PC-9 (cell line): ENCODE measurements around the gene LRRC7. TPM values are rescaled to one million over a fixed set of nuclear protein-coding genes. Genes with fewer than 3 reads are reported as not detected.

ENCODE experiments used
- BruUV-seq: library from RNA; stranded (reverse); fragments of 400-500 nt; replicated peaks from 2 replicates; lab custom pipeline; 2021; lab: Mats Ljungman, UMichigan
- CTCF ChIA-PET: fragments of 300-600 bp; sonication (Branson Sonifier 250); formaldehyde crosslinking; loops from one replicate; lab custom pipeline; 2022; ENCODE audit warnings: antibody characterized with exemption; lab: Charles Lee
- POLR2A ChIA-PET: fragments of 300-600 bp; sonication (Branson Sonifier 250); formaldehyde crosslinking; loops from one replicate; lab custom pipeline; 2022; ENCODE audit warnings: antibody characterized with exemption; ENCODE audit not compliant: unreplicated experiment; lab: Charles Lee
- DNase-seq, 2 experiments: peaks; one replicate each; pipeline versions ENCODE4 v3.0.0 to v3.0.0-alpha.2; 2015 to 2022; ENCODE audit warnings: mixed read lengths in 1 of 2
- H2AFZ ChIP-seq: fragments of 200-600 bp; sonication (generic); 2 replicates; pipeline ENCODE4 v1.8.1; 2017; ENCODE audit warnings: antibody characterized with exemption
- H3F3A ChIP-seq: fragments of 200-600 bp; sonication (generic); 2 replicates; pipeline ENCODE4 v1.8.1; 2017; ENCODE audit warnings: antibody characterized with exemption, mild to moderate bottlenecking, low read depth; ENCODE audit not compliant: insufficient read depth
- H3K27ac ChIP-seq: fragments of 200-600 bp; sonication (generic); 2 replicates; pipeline ENCODE4 v1.6.1; 2016; ENCODE audit warnings: mixed run types
- H3K27me3 ChIP-seq: fragments of 200-600 bp; sonication (generic); 2 replicates; pipeline ENCODE4 v1.6.1; 2016; ENCODE audit warnings: low read depth, mixed run types; ENCODE audit not compliant: insufficient read depth
- H3K36me3 ChIP-seq: fragments of 200-600 bp; sonication (generic); 2 replicates; pipeline ENCODE4 v1.6.1; 2016; ENCODE audit warnings: low read depth, mixed run types
- H3K4me1 ChIP-seq: fragments of 200-600 bp; sonication (generic); replicated peaks from 2 replicates; pipeline ENCODE4 v1.6.1; 2016; ENCODE audit warnings: mixed run types; ENCODE audit not compliant: insufficient read depth
- H3K4me2 ChIP-seq: fragments of 200-600 bp; sonication (generic); 2 replicates; pipeline ENCODE4 v1.6.1; 2017; ENCODE audit warnings: mixed run types
- H3K4me3 ChIP-seq: fragments of 200-600 bp; sonication (generic); 2 replicates; pipeline ENCODE4 v1.6.1; 2016; ENCODE audit warnings: mixed run types
- H3K79me2 ChIP-seq: fragments of 200-600 bp; sonication (generic); 2 replicates; pipeline ENCODE4 v1.6.1; 2017; ENCODE audit warnings: low read depth, mixed run types
- H3K9me2 ChIP-seq: fragments of 200-600 bp; sonication (generic); 2 replicates; pipeline ENCODE4 v1.8.1; 2017; ENCODE audit warnings: mild to moderate bottlenecking; ENCODE audit not compliant: insufficient read depth
- H3K9me3 ChIP-seq: fragments of 200-600 bp; sonication (generic); 2 replicates; pipeline ENCODE4 v1.8.1; 2016; ENCODE audit warnings: low read depth; ENCODE audit not compliant: insufficient read depth
- H4K20me1 ChIP-seq: fragments of 200-600 bp; sonication (generic); 2 replicates; pipeline ENCODE4 v1.8.1; 2017; ENCODE audit not compliant: insufficient read depth
- CTCF ChIP-seq: fragments of 200-600 bp; sonication (generic); conservative IDR thresholded peaks from 2 replicates; pipeline ENCODE4 v1.6.1; 2017; ENCODE audit warnings: mixed run types, antibody characterized with exemption, mild to moderate bottlenecking, moderate library complexity
- EZH2 ChIP-seq: fragments of 200-600 bp; sonication (generic); IDR thresholded peaks from 2 replicates; pipeline ENCODE4 v1.8.0; 2017; ENCODE audit warnings: antibody characterized with exemption, low read depth
- intact Hi-C: fragments of 100-400 bp; cut with micrococcal nuclease; formaldehyde crosslinking; loops from one replicate; pipeline ENCODE4 v1.10.0; 2022; ENCODE audit not compliant: unreplicated experiment
- total RNA-seq: library from RNA; stranded (reverse); gene quantifications from 2 replicates; pipeline ENCODE4 v1.2.3, GENCODE V29; 2021

Gene LRRC7
- total RNA-seq, 1 experiment from 2014 or later, result not detected

- Histone ChIP-seq H3K36me3 (no peaks in the 10 kb centered on the region), H4K20me1 (no peaks in the 10 kb centered on the region), H3K79me2 (no peaks in the 10 kb centered on the region), H2AFZ (no peak overlapping the region), H3K27ac (no peak overlapping the region), H3K27me3 (no peaks in the 10 kb centered on the region), H3K4me1 (no peaks in the 10 kb centered on the region; the same call in 1 of the 2 replicates), H3K4me3 (no peak overlapping the region), H3F3A (no peaks in the 10 kb centered on the region), H3K9me2 (no peaks in the 10 kb centered on the region), H3K4me2 (no peak overlapping the region), H3K9me3 (no peaks in the 10 kb centered on the region)
- TF ChIP-seq EZH2, result no peak
- no peak for TF ChIP-seq CTCF
- CTCF ChIA-PET, result no interaction called here
- BruUV-seq, result no TSS peak
- intact Hi-C loops, result no loop called here
- DNase-seq, result peak in 1 of 2 experiments; percentile 3
- POLR2A ChIA-PET, result no interaction called here
These were observed 361.8 kb downstream of the LRRC7 start for GRCh38 chr1:69929308-69930057.

- H3K4me2 ChIP-seq, result no peak overlapping the region
- BruUV-seq, result no TSS peak
- no peaks in the 10 kb centered on the region for H4K20me1 ChIP-seq
- H3K4me3 ChIP-seq, result no peak overlapping the region
- no peak overlapping the region for H2AFZ ChIP-seq
- H3K9me3 ChIP-seq, result no peaks in the 10 kb centered on the region
- H3K27ac ChIP-seq, result no peak overlapping the region
- no peaks in the 10 kb centered on the region for H3F3A ChIP-seq
- TF ChIP-seq EZH2 (no peak), CTCF (no peak)
- intact Hi-C loops, result no loop called here
- H3K9me2 ChIP-seq, result no peaks in the 10 kb centered on the region
- DNase-seq, result no peak
- no peaks in the 10 kb centered on the region for H3K36me3 ChIP-seq
- no peaks in the 10 kb centered on the region for H3K79me2 ChIP-seq
- H3K4me1 ChIP-seq, result no peaks in the 10 kb centered on the region; the same call in 1 of the 2 replicates
- CTCF ChIA-PET, result no interaction called here
- POLR2A ChIA-PET, result no interaction called here
- H3K27me3 ChIP-seq, result no peaks in the 10 kb centered on the region
These were observed 362.7 kb downstream of the LRRC7 start for GRCh38 chr1:69930396-69930795.

- ChIA-PET CTCF (no interaction called here), POLR2A (no interaction called here)
- no peak overlapping the region for H3K4me3 ChIP-seq
- H3K4me2 ChIP-seq, result no peak overlapping the region
- no peak for DNase-seq
- intact Hi-C loops, result no loop called here
- no peak overlapping the region for H2AFZ ChIP-seq
- no peaks in the 10 kb centered on the region for H3K27me3 ChIP-seq
- no peaks in the 10 kb centered on the region for H3F3A ChIP-seq
- H3K36me3 ChIP-seq, result no peaks in the 10 kb centered on the region
- H3K9me2 ChIP-seq, result no peaks in the 10 kb centered on the region
- no peaks in the 10 kb centered on the region; the same call in 1 of the 2 replicates for H3K4me1 ChIP-seq
- no peaks in the 10 kb centered on the region for H4K20me1 ChIP-seq
- BruUV-seq, result no TSS peak
- H3K79me2 ChIP-seq, result no peaks in the 10 kb centered on the region
- no peak for TF ChIP-seq EZH2
- no peak for TF ChIP-seq CTCF
- no peak overlapping the region for H3K27ac ChIP-seq
- no peaks in the 10 kb centered on the region for H3K9me3 ChIP-seq
These were observed 365.0 kb downstream of the LRRC7 start for GRCh38 chr1:69932760-69933159.
